ENCODE data around the gene ENG.

Gene ENG

DNA sequence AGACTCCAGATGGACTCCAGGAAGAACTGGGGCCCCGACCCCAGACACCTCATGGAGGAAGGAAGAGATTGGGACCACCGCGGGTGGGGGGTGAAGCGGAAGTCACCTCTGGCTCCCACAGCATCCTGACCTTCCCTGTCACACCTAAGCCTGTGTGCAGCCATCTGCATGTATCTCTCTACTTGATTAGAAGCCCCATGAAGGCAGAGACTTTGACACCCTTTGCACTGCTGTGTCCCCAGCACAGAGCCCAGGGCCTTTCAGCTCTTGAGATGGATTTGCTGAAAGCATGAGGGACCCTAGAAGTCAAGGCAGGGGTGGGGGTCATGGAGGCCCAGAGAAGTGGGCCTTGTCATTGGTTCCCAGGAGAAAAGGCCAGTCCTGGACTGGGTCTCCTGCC is 2.8 kb upstream of the ENG start:
- Histone ChIP-seq H3K4me3 (ENCODE audit: low read depth, low read length) (no peak overlapping the region), H3K36me3 (ENCODE audit: control insufficient read depth, insufficient read depth, low read length) (no peaks in the 10 kb centered on the region), H3K4me1 (ENCODE audit: control insufficient read depth, insufficient read depth, low read length) (no peaks in the 10 kb centered on the region), H3K27me3 (ENCODE audit: control insufficient read depth, insufficient read depth, low read length) (no peaks in the 10 kb centered on the region), H3K9me3 (ENCODE audit: control insufficient read depth, insufficient read depth, low read length) (no peaks in the 10 kb centered on the region), H3K9ac (ENCODE audit: low read depth, low read length) (no peak overlapping the region)

GRCh38 chr9:127856729-127857116 is 2.3 kb upstream of the ENG start:
- H3K36me3 ChIP-seq (ENCODE audit: control insufficient read depth, insufficient read depth, low read length): no peaks in the 10 kb centered on the region
- no peaks in the 10 kb centered on the region for H3K4me1 ChIP-seq (ENCODE audit: control insufficient read depth, insufficient read depth, low read length)
- H3K4me3 ChIP-seq (ENCODE audit: low read depth, low read length): no peak overlapping the region
- no peak overlapping the region for H3K9ac ChIP-seq (ENCODE audit: low read depth, low read length)
- no peaks in the 10 kb centered on the region for H3K9me3 ChIP-seq (ENCODE audit: control insufficient read depth, insufficient read depth, low read length)
- H3K27me3 ChIP-seq (ENCODE audit: control insufficient read depth, insufficient read depth, low read length): no peaks in the 10 kb centered on the region

DNA sequence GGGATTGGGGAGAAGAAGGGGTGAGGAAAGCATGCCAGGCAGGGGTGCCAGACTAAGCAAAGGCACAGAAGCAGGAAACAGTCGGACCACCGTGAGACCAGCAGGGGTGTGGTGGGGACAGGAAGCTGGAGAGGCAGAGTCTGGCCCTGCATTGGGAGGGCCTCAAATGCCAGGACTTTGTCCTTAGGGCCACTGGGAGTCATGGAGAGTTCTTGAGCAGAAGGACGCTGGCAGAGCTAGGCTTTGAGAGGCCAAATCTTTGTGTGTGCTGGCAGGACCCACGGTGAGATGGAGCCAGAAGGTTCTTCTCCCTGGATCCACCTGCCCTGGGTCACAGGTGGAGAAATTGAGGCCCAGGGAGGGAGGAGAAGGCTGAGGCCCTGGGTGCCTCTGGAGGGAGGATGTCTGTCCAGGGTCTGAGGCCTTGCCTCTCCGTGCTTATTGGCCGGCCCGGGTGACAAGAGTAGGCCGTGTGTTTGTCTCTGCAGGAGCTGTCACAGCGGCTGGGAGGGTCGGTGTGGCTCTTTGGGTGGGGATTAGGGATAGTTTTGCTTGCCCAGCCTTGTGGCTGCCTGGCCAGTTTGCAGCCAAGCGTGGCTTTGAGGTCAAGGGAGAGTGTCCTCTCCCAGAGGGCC is 1.8 kb upstream of the ENG start:
- no peaks in the 10 kb centered on the region for H3K36me3 ChIP-seq (ENCODE audit: control insufficient read depth, insufficient read depth, low read length)
- H3K4me1 ChIP-seq (ENCODE audit: control insufficient read depth, insufficient read depth, low read length): no peaks in the 10 kb centered on the region
- no peaks in the 10 kb centered on the region for H3K27me3 ChIP-seq (ENCODE audit: control insufficient read depth, insufficient read depth, low read length)
- no peak overlapping the region for H3K9ac ChIP-seq (ENCODE audit: low read depth, low read length)
- no peaks in the 10 kb centered on the region for H3K9me3 ChIP-seq (ENCODE audit: control insufficient read depth, insufficient read depth, low read length)
- H3K4me3 ChIP-seq (ENCODE audit: low read depth, low read length): no peak overlapping the region

DNA sequence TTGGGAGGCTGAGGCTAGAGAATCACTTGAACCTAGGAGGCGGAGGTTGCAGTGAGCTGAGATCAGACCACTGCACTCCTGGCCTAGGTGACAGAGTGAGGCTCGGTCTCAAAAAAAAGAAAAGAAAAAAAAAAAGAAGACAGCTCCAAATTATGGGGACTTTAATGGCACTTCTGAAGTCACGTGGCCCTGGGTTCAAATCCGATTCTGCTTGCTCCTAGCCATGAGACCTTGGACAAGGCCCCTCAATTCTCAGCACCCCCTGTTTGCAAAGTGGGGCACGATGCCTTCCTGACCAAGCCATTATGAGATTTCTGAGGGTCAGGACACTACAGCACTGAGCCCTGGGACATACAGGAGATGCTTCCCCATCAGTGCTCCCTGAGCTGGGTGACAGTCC is 1.1 kb upstream of the ENG start:
- no peaks in the 10 kb centered on the region for H3K27me3 ChIP-seq (ENCODE audit: control insufficient read depth, insufficient read depth, low read length)

GRCh38 chr9:127854960-127855359 is 502 bp upstream of the ENG start:
- no peak overlapping the region for H3K9ac ChIP-seq (ENCODE audit: low read depth, low read length)
- H3K36me3 ChIP-seq (ENCODE audit: control insufficient read depth, insufficient read depth, low read length): no peaks in the 10 kb centered on the region
- H3K9me3 ChIP-seq (ENCODE audit: control insufficient read depth, insufficient read depth, low read length): no peaks in the 10 kb centered on the region
- H3K4me1 ChIP-seq (ENCODE audit: control insufficient read depth, insufficient read depth, low read length): no peaks in the 10 kb centered on the region
- H3K4me3 ChIP-seq (ENCODE audit: low read depth, low read length): no peak overlapping the region
- no peaks in the 10 kb centered on the region for H3K27me3 ChIP-seq (ENCODE audit: control insufficient read depth, insufficient read depth, low read length)

More for the DNA sequence above, 1.1 kb upstream of the ENG start:
- H3K9ac ChIP-seq (ENCODE audit: low read depth, low read length): no peak overlapping the region
- no peaks in the 10 kb centered on the region for H3K4me1 ChIP-seq (ENCODE audit: control insufficient read depth, insufficient read depth, low read length)
- H3K36me3 ChIP-seq (ENCODE audit: control insufficient read depth, insufficient read depth, low read length): no peaks in the 10 kb centered on the region
- H3K9me3 ChIP-seq (ENCODE audit: control insufficient read depth, insufficient read depth, low read length): no peaks in the 10 kb centered on the region
- no peak overlapping the region for H3K4me3 ChIP-seq (ENCODE audit: low read depth, low read length)

DNA sequence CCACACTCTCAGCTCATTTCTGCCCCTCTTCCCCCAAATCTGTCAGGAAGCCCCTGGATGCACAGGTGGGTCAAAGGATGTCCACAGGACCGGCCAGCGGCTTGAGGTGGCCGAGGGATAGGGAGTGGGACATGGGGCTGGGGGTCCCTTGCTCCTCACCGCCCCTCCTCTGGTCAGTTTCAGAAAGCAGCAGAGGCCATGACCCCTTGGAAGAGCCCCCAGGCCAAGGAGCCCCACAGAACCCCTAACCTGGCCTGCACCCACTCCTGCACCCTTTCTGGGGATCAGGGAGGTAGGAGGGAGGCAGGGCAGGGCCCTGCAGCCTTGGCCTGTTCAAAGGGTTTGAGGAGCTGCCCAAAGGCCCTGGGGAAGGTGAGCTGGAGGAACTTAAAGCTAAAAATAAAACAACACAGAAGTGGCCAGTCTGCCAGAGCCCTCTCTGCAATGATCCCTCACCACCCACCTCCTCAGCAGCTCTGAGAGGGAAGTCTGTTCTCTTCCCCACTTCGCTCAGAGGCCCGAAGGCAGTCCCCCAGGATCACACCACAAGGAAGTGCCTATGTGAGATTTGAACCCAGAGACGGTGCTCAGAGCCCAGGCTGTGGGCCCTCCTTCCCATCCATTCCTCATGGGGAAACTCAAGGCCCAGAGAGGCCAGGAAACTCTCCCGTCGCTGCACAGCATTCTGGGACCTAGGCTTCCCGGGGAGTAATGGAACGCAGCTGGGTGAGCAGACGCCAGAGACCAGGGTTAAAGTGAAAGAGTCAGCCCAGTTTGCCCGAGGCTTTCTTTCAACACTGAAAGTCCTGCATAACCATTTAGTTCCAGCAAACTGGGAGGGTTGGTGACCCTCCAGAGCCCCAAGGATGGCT is 910 bp downstream of the ENG start:
- Histone ChIP-seq H3K9ac (ENCODE audit: low read depth, low read length) (no peak overlapping the region), H3K9me3 (ENCODE audit: control insufficient read depth, insufficient read depth, low read length) (peaks cover 7% of the 10 kb centered on the region), H3K27me3 (ENCODE audit: control insufficient read depth, insufficient read depth, low read length) (no peaks in the 10 kb centered on the region), H3K4me1 (ENCODE audit: control insufficient read depth, insufficient read depth, low read length) (no peaks in the 10 kb centered on the region), H3K4me3 (ENCODE audit: low read depth, low read length) (no peak overlapping the region), H3K36me3 (ENCODE audit: control insufficient read depth, insufficient read depth, low read length) (no peaks in the 10 kb centered on the region)

DNA sequence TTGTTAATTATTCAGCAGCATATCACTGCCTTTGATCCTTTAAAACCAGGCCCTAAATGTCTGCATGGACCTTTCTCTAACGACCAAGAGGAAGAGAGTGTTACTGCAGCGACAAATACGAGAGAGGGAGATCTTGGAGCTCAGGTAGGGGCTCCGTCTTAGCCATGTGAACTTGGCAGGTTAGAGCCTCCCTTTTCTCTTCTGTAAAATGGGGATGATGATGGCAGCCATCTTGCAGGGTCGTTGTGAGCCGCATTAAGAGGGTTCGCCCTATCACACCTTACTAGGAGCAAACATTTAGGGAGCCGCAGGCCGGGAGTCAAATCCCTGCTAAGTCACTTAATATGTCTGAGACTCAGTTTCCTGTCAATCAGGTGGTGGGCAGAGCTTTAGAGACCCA is 1.6 kb downstream of the ENG start:
- Histone ChIP-seq H3K4me3 (ENCODE audit: low read depth, low read length) (no peak overlapping the region), H3K27me3 (ENCODE audit: control insufficient read depth, insufficient read depth, low read length) (no peaks in the 10 kb centered on the region), H3K36me3 (ENCODE audit: control insufficient read depth, insufficient read depth, low read length) (no peaks in the 10 kb centered on the region), H3K9ac (ENCODE audit: low read depth, low read length) (peak overlapping the region; percentile 5), H3K4me1 (ENCODE audit: control insufficient read depth, insufficient read depth, low read length) (no peaks in the 10 kb centered on the region), H3K9me3 (ENCODE audit: control insufficient read depth, insufficient read depth, low read length) (peaks cover 7% of the 10 kb centered on the region)

GRCh38 chr9:127850286-127850830 is 4.1 kb downstream of the ENG start:
- Histone ChIP-seq H3K36me3 (ENCODE audit: control insufficient read depth, insufficient read depth, low read length) (no peaks in the 10 kb centered on the region), H3K9ac (ENCODE audit: low read depth, low read length) (no peak overlapping the region), H3K4me3 (ENCODE audit: low read depth, low read length) (no peak overlapping the region), H3K9me3 (ENCODE audit: control insufficient read depth, insufficient read depth, low read length) (peaks cover 7% of the 10 kb centered on the region), H3K27me3 (ENCODE audit: control insufficient read depth, insufficient read depth, low read length) (no peaks in the 10 kb centered on the region), H3K4me1 (ENCODE audit: control insufficient read depth, insufficient read depth, low read length) (no peaks in the 10 kb centered on the region)

DNA sequence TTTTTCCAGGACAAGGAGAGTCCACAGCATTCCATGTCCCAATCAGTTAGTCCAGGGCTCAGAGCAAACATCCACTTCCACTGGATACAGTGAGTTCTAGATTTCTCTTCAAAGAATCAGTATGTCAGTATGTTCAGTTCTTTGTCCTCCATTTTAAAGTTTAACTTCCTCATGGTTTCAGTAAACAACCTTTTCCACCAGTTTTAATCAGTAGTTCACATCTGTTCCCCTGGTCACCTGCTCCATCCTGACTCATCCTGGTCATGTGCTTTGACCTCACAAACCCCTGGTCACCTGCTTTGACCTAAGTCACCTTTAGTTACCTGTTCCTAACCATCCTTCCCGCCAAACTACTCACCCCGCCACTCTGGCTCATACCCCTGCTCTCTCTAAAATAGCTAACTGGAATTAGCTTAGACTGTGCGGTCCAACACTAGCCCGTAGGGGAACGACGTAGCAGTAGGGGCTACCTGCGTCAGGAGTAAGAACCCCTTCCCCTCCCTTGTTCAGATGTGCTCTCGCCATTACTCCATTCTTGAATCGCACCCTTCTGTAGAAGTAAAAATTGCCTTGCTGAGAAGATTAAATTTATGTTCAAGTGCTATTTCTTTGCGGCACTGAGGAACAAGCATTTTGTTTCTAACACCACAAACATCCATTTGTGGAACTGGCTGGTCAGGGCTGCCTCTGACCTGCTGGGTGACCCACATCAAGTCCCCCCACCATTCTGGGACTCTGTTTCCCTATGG is 5.5 kb downstream of the ENG start:
- Histone ChIP-seq H3K4me1 (ENCODE audit: control insufficient read depth, insufficient read depth, low read length) (no peaks in the 10 kb centered on the region), H3K9me3 (ENCODE audit: control insufficient read depth, insufficient read depth, low read length) (peaks cover 7% of the 10 kb centered on the region), H3K27me3 (ENCODE audit: control insufficient read depth, insufficient read depth, low read length) (no peaks in the 10 kb centered on the region), H3K36me3 (ENCODE audit: control insufficient read depth, insufficient read depth, low read length) (no peaks in the 10 kb centered on the region), H3K9ac (ENCODE audit: low read depth, low read length) (no peak overlapping the region), H3K4me3 (ENCODE audit: low read depth, low read length) (no peak overlapping the region)

DNA sequence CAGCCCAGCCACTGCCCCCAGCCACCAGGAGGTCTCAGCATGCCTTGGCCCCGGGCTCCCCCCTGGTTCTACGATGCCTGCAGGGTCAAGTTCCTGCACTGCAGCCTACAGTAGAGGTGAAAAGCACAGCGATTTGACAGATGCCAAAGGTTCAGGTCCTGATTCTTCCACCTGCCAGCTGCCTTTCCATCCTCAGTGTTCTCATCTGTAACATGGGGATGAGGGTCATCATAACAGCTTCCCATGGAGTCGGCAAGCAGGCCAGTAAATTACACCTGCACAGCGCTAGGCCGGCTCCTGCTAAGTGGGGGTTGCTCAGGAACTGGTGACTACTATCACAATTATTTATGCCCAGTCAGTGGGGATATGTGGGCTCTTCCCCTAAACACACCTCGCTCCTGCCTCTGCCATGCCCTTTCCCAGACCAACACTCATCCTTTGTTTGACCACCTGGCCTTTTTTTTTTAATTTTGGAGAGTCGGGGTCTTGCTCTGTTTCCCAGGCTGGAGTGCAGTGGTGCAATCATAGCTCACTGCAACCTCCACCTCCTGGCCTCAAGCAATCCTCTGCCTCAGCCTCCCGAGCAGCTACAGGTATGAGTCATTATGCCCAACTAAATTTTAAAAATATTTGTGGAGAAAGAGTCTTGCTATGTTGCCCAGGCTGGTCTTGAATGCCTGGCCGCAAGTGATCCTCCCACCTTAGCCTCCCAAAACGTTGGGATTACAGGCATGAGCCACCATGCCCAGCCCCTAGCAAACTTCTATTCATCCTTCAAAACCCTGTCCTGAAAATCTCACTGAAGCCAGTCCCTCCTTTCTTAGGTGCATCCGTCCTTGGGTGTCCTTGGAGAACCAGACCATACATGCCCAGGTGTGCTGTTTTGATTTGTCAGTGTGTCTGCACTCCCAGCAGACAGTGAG is 6.4 kb downstream of the ENG start:
- H3K9me3 ChIP-seq (ENCODE audit: control insufficient read depth, insufficient read depth, low read length): peaks cover 7% of the 10 kb centered on the region
- no peak overlapping the region for H3K4me3 ChIP-seq (ENCODE audit: low read depth, low read length)
- no peak overlapping the region for H3K9ac ChIP-seq (ENCODE audit: low read depth, low read length)
- H3K4me1 ChIP-seq (ENCODE audit: control insufficient read depth, insufficient read depth, low read length): no peaks in the 10 kb centered on the region
- no peaks in the 10 kb centered on the region for H3K36me3 ChIP-seq (ENCODE audit: control insufficient read depth, insufficient read depth, low read length)
- no peaks in the 10 kb centered on the region for H3K27me3 ChIP-seq (ENCODE audit: control insufficient read depth, insufficient read depth, low read length)

GRCh38 chr9:127847178-127847510 is 7.3 kb downstream of the ENG start:
- Histone ChIP-seq H3K4me1 (ENCODE audit: control insufficient read depth, insufficient read depth, low read length) (no peaks in the 10 kb centered on the region), H3K27me3 (ENCODE audit: control insufficient read depth, insufficient read depth, low read length) (no peaks in the 10 kb centered on the region), H3K36me3 (ENCODE audit: control insufficient read depth, insufficient read depth, low read length) (no peaks in the 10 kb centered on the region), H3K4me3 (ENCODE audit: low read depth, low read length) (no peak overlapping the region), H3K9ac (ENCODE audit: low read depth, low read length) (no peak overlapping the region), H3K9me3 (ENCODE audit: control insufficient read depth, insufficient read depth, low read length) (peaks cover 7% of the 10 kb centered on the region)

Measured in iPS-15b (cell line).